ENCODE data around the gene H1-8. TPM values are rescaled to one million over a fixed set of nuclear protein-coding genes. Genes with fewer than 3 reads are reported as not detected.
A peak's percentile ranks its signal among the peaks of the same experiment; 100 is the strongest.

The H1-8 gene
- total RNA-seq, 4 donors from 2014 or later = not detected

GRCh38 chr3:129574206-129574605 is 31.2 kb downstream of the H1-8 start:
- Histone ChIP-seq H3K27me3 (no peaks in the 10 kb centered on the region), H3K4me1 (peaks cover 34% of the 10 kb centered on the region), H3K4me3 (no peak overlapping the region), H3K9me3 (no peaks in the 10 kb centered on the region), H3K27ac (no peak overlapping the region), H3K36me3 (peaks cover 70% of the 10 kb centered on the region)
- no peak for DNase-seq (ENCODE audit: low spot score in 2 of 2)
- TF ChIP-seq CTCF (IDR thresholded peaks at IDR 0.05) (no peak), POLR2A (IDR thresholded peaks at IDR 0.05) (no peak)
- 92% methylated on average over 7 of the region's 24 CpGs for WGBS

- Histone ChIP-seq H3K4me1 (peaks cover 34% of the 10 kb centered on the region), H3K27me3 (no peaks in the 10 kb centered on the region), H3K4me3 (no peak overlapping the region), H3K9me3 (no peaks in the 10 kb centered on the region), H3K36me3 (peaks cover 61% of the 10 kb centered on the region), H3K27ac (no peak overlapping the region)
- no peak for DNase-seq (ENCODE audit: low spot score in 2 of 2)
- WGBS = 77% methylated on average over 17 of the region's 19 CpGs
- TF ChIP-seq POLR2A (IDR thresholded peaks at IDR 0.05) (no peak), CTCF (IDR thresholded peaks at IDR 0.05) (no peak), EP300 (IDR thresholded peaks at IDR 0.05) (no peak), POLR2AphosphoS5 (IDR thresholded peaks at IDR 0.05) (no peak)
Measured at GRCh38 chr3:129575233-129575996, 32.4 kb downstream of the H1-8 start.

GRCh38 chr3:129575997-129576384 is 33.0 kb downstream of the H1-8 start:
- peaks cover 59% of the 10 kb centered on the region for H3K36me3 ChIP-seq

GRCh38 chr3:129576514-129577352 is 33.8 kb downstream of the H1-8 start:
- DNase-seq (ENCODE audit: low spot score in 2 of 2) = no peak
- H3K36me3 ChIP-seq = peaks cover 56% of the 10 kb centered on the region

More at GRCh38 chr3:129575997-129576384, 33.0 kb downstream of the H1-8 start:
- peaks cover 34% of the 10 kb centered on the region for H3K4me1 ChIP-seq
- H3K9me3 ChIP-seq = no peaks in the 10 kb centered on the region
- TF ChIP-seq POLR2AphosphoS5 (IDR thresholded peaks at IDR 0.05) (no peak), EP300 (IDR thresholded peaks at IDR 0.05) (no peak), POLR2A (IDR thresholded peaks at IDR 0.05) (no peak), CTCF (IDR thresholded peaks at IDR 0.05) (no peak)
- DNase-seq (ENCODE audit: low spot score in 2 of 2) = no peak
- no peak overlapping the region for H3K4me3 ChIP-seq
- WGBS = 63% methylated on average over 9 of the region's 10 CpGs
- no peak overlapping the region for H3K27ac ChIP-seq
- no peaks in the 10 kb centered on the region for H3K27me3 ChIP-seq

More at GRCh38 chr3:129576514-129577352, 33.8 kb downstream of the H1-8 start:
- H3K27ac ChIP-seq = peak overlapping the region; percentile 74
- H3K4me1 ChIP-seq = peaks cover 34% of the 10 kb centered on the region
- no peak for TF ChIP-seq POLR2A (IDR thresholded peaks at IDR 0.05)
- no peak for TF ChIP-seq CTCF (IDR thresholded peaks at IDR 0.05)
- TF ChIP-seq POLR2AphosphoS5 (IDR thresholded peaks at IDR 0.05) = no peak
- no peak for TF ChIP-seq EP300 (IDR thresholded peaks at IDR 0.05)
- H3K27me3 ChIP-seq = no peaks in the 10 kb centered on the region
- no peak overlapping the region for H3K4me3 ChIP-seq
- WGBS = 65% methylated on average over 17 of the region's 18 CpGs
- no peaks in the 10 kb centered on the region for H3K9me3 ChIP-seq
